B cell (primary cell): Measurements from ENCODE around the gene LRPPRC. TPM values are rescaled to one million over a fixed set of nuclear protein-coding genes. Genes with fewer than 3 reads are reported as not detected.

Experiments
- ATAC-seq: fragments of 200-7000 bp; cut with Tn5 transposase; one replicate; pipeline ENCODE4 v1.10.0; 2021; ENCODE audit warnings: low read depth, mild to moderate bottlenecking, moderate number of reproducible peaks, moderate library complexity
- CTCF ChIA-PET: fragments of 350-600 bp; sonication (Branson Sonifier 250); formaldehyde crosslinking; loops from one replicate; lab custom pipeline; 2021; ENCODE audit warnings: antibody characterized with exemption, inconsistent platforms; lab: Charles Lee
- POLR2A ChIA-PET: fragments of 350-600 bp; sonication (Branson Sonifier 250); formaldehyde crosslinking; loops from one replicate; lab custom pipeline; 2021; ENCODE audit warnings: antibody characterized with exemption; lab: Charles Lee
- DNase-seq: peaks from one replicate; pipeline ENCODE4 v3.0.0; 2013
- H2AFZ ChIP-seq: 2 replicates; pipeline ENCODE4 v1.6.1; 2012; ENCODE audit warnings: mild to moderate bottlenecking, low read depth, low read length; ENCODE audit not compliant: insufficient read depth, poor library complexity, severe bottlenecking
- H3K27ac ChIP-seq, 2 donors: 1 replicate in 1 of 2; 2 replicates in 1 of 2; pipeline ENCODE4 v1.5.1; 2012 to 2013; ENCODE audit warnings: low read length in 2 of 2, mild to moderate bottlenecking in 2 of 2, moderate library complexity in 1 of 2
- H3K27me3 ChIP-seq, 4 experiments: fragments of 200-600 bp in 1 of 4; sonication (generic) in 1 of 4; replicated peaks in 1 of 4; 1 replicate in 2 of 4; 2 replicates in 2 of 4; pipeline versions ENCODE4 v1.6.1 to v1.7.0; 2013 to 2016; ENCODE audit warnings: low read length in 3 of 4, mild to moderate bottlenecking in 2 of 4, mixed read lengths in 1 of 4, moderate library complexity in 1 of 4; ENCODE audit not compliant: insufficient read depth in 4 of 4, control insufficient read depth in 3 of 4; ENCODE audit errors: control extremely low read depth in 1 of 4
- H3K36me3 ChIP-seq, 2 experiments: replicated peaks in 1 of 2; 1 replicate in 1 of 2; 2 replicates in 1 of 2; pipeline versions ENCODE4 v1.6.1 to v1.7.1; 2013; ENCODE audit warnings: low read length in 1 of 2; ENCODE audit not compliant: insufficient read depth in 2 of 2, control insufficient read depth in 1 of 2; ENCODE audit errors: control extremely low read depth in 1 of 2, extremely low read depth in 1 of 2
- H3K4me1 ChIP-seq, 2 donors: fragments of 200-600 bp in 1 of 2; sonication (generic) in 1 of 2; 1 replicate in 1 of 2; 2 replicates in 1 of 2; pipeline versions ENCODE4 v1.5.1 to v1.6.1; 2013 to 2017; ENCODE audit warnings: low read length in 2 of 2; ENCODE audit not compliant: control insufficient read depth in 2 of 2, insufficient read depth in 2 of 2
- H3K4me2 ChIP-seq: replicated peaks from 2 replicates; pipeline ENCODE3; 2012; ENCODE audit warnings: mild to moderate bottlenecking, low read depth, low read length; ENCODE audit not compliant: poor library complexity, severe bottlenecking
- H3K4me3 ChIP-seq, 5 experiments: fragments of 200-600 bp in 1 of 5; sonication (generic) in 1 of 5; 1 replicate in 3 of 5; 2 replicates in 2 of 5; pipeline versions ENCODE4 v1.5.1 to v1.7.0; 2011 to 2016; ENCODE audit warnings: low read length in 4 of 5, mild to moderate bottlenecking in 4 of 5, low read depth in 2 of 5, control low read depth in 1 of 5, moderate library complexity in 1 of 5; ENCODE audit not compliant: insufficient read depth in 1 of 5; ENCODE audit errors: control extremely low read depth in 1 of 5, extremely low read depth in 1 of 5
- H3K79me2 ChIP-seq: fragments of 200-600 bp; sonication (generic); one replicate; pipeline ENCODE4 v1.6.0; 2016; ENCODE audit warnings: low read length; ENCODE audit not compliant: control insufficient read depth, insufficient read depth
- H3K9ac ChIP-seq: fragments of 200-600 bp; sonication (generic); 2 replicates; pipeline ENCODE4 v1.6.1; 2017; ENCODE audit warnings: mild to moderate bottlenecking, low read length, moderate library complexity
- H3K9me3 ChIP-seq, 3 donors: one replicate each; pipeline versions ENCODE4 v1.6.1 to v1.7.1; 2013; ENCODE audit warnings: low read length in 2 of 3; ENCODE audit not compliant: control insufficient read depth in 2 of 3, insufficient read depth in 1 of 3; ENCODE audit errors: control extremely low read depth in 1 of 3
- H4K20me1 ChIP-seq: 2 replicates; pipeline ENCODE4 v1.6.0; 2012; ENCODE audit warnings: mild to moderate bottlenecking, low read length; ENCODE audit not compliant: insufficient read depth, control insufficient read depth, poor library complexity, severe bottlenecking
- H3K27ac Mint-ChIP-seq: one replicate; pipeline ENCODE4 v1.8.0; 2021; ENCODE audit warnings: mixed read lengths
- H3K27me3 Mint-ChIP-seq: one replicate; pipeline ENCODE4 v1.8.0; 2021; ENCODE audit warnings: mixed read lengths
- H3K4me1 Mint-ChIP-seq: one replicate; pipeline ENCODE4 v1.8.0; 2021; ENCODE audit warnings: mixed read lengths
- H3K4me3 Mint-ChIP-seq: one replicate; pipeline ENCODE4 v1.8.0; 2021; ENCODE audit warnings: mixed read lengths
- H3K9me3 Mint-ChIP-seq: one replicate; pipeline ENCODE4 v1.8.0; 2022; ENCODE audit warnings: mixed read lengths; ENCODE audit not compliant: insufficient read depth
- CTCF ChIP-seq: fragments of 200-600 bp; IDR thresholded peaks from one replicate; pipeline ENCODE4 v1.8.0; 2022; ENCODE audit warnings: antibody characterized with exemption, mild to moderate bottlenecking
- EZH2 ChIP-seq: IDR thresholded peaks from 2 replicates; pipeline ENCODE4 v1.6.1; 2012; ENCODE audit warnings: borderline replicate concordance, low read depth, mild to moderate bottlenecking, moderate library complexity, low read length; ENCODE audit not compliant: insufficient read depth, poor library complexity, severe bottlenecking
- WGBS: methylation state at CpG from one replicate; pipeline ENCODE4 v1.1.5; 2013; ENCODE audit warnings: missing lambda C conversion rate; ENCODE audit not compliant: insufficient coverage; 5-methylcytosine and 5-hydroxymethylcytosine counted together
- intact Hi-C: fragments of 100-400 bp; cut with micrococcal nuclease; formaldehyde crosslinking; loops from one replicate; pipeline ENCODE4 v1.10.0; 2022
- polyA plus RNA-seq: library from polyadenylated mRNA; depleted of rRNA; stranded (reverse); fragments of >200 nt; gene quantifications from 2 replicates; pipeline ENCODE4 v1.2.3, GENCODE V29; 2012
- total RNA-seq, 2 donors: library from RNA; stranded (reverse); fragments of 120-200 nt in 1 of 2; gene quantifications; 1 replicate in 1 of 2; 2 replicates in 1 of 2; pipeline versions ENCODE4 v1.2.3 to v1.2.4, GENCODE V29; 2013 to 2022

LRPPRC gene
- total and polyA plus RNA-seq, 2 donors (not counting 1 experiment from before 2014, with no cell fraction given), result 17.6 to 75.6 TPM

- peaks cover 55% of the 10 kb centered on the region for H3K4me1 Mint-ChIP-seq
- no peak overlapping the region for H3K27ac Mint-ChIP-seq
- H3K9me3 ChIP-seq, result no peaks in the 10 kb centered on the region
- H4K20me1 ChIP-seq, result peaks cover 64% of the 10 kb centered on the region
- no peak overlapping the region for H2AFZ ChIP-seq
- H3K9ac ChIP-seq, result no peak overlapping the region
- no peaks in the 10 kb centered on the region for H3K27me3 Mint-ChIP-seq
- ChIA-PET CTCF (no interaction called here), POLR2A (no interaction called here)
- 90% methylated on average over 4 of the region's 5 CpGs for WGBS
- H3K4me2 ChIP-seq, result no peak overlapping the region
- peaks cover 24 to 28% of the 10 kb centered on the region in 2 donors for H3K4me1 ChIP-seq
- H3K27ac ChIP-seq, result no peak overlapping the region
- DNase-seq, result no peak
- peak overlapping the region; percentile 90 for H3K4me3 Mint-ChIP-seq
- no peak for ATAC-seq
- H3K9me3 Mint-ChIP-seq, result no peaks in the 10 kb centered on the region
- intact Hi-C loops, result loop anchor here (10.0 kb wide), 1 partner anchor 1571 kb away; no protein-coding TSS in a partner anchor
- H3K27me3 ChIP-seq, result no peaks in the 10 kb centered on the region
- no peak overlapping the region for H3K4me3 ChIP-seq
- peaks cover 0 to 34% of the 10 kb centered on the region in 2 experiments for H3K36me3 ChIP-seq
- H3K79me2 ChIP-seq, result peaks cover 79% of the 10 kb centered on the region
- TF ChIP-seq EZH2 (no peak), CTCF (no peak)
Measured at GRCh38 chr2:43993437-43993836, 2.4 kb downstream of the LRPPRC start.

GRCh38 chr2:43989545-43989944 lies 6.2 kb downstream of the LRPPRC start:
- Histone ChIP-seq H4K20me1 (peaks cover 67% of the 10 kb centered on the region), H3K27me3 (no peaks in the 10 kb centered on the region), H3K9me3 (no peaks in the 10 kb centered on the region), H3K4me1 (peaks cover 13 to 17% of the 10 kb centered on the region in 2 donors), H3K36me3 (peaks cover 0 to 34% of the 10 kb centered on the region in 2 experiments), H3K4me2 (no peak overlapping the region), H2AFZ (no peak overlapping the region), H3K27ac (no peak overlapping the region), H3K4me3 (no peak overlapping the region), H3K79me2 (peaks cover 81% of the 10 kb centered on the region), H3K9ac (no peak overlapping the region)
- Mint-ChIP-seq H3K27ac (no peak overlapping the region), H3K4me1 (peaks cover 42% of the 10 kb centered on the region), H3K4me3 (no peak overlapping the region), H3K27me3 (no peaks in the 10 kb centered on the region), H3K9me3 (no peaks in the 10 kb centered on the region)
- POLR2A ChIA-PET, result no interaction called here
- ATAC-seq (no peak), DNase-seq (no peak)
- TF ChIP-seq EZH2, result no peak
- no peak for TF ChIP-seq CTCF
- intact Hi-C loops, result no loop called here
- WGBS, result no CpG with 5 or more reads among the region's 4 CpGs
- CTCF ChIA-PET, result no interaction called here
